GM23338 (cell line): ENCODE measurements around the gene ZNF787. TPM values are rescaled to one million over a fixed set of nuclear protein-coding genes. Genes with fewer than 3 reads are reported as not detected.

Experiments
- ATAC-seq: fragments of 200-7000 bp; cut with Tn5 transposase; 3 replicates; pipeline ENCODE4 v1.9.1; 2020
- DNase-seq: peaks from one replicate; pipeline ENCODE4 v3.0.0-alpha.2; 2015; ENCODE audit warnings: low spot score
- H2AFZ ChIP-seq: fragments of 200-600 bp; sonication (generic); 2 replicates; pipeline ENCODE4 v1.8.0; 2016; ENCODE audit warnings: antibody characterized with exemption, mild to moderate bottlenecking, moderate library complexity
- H3F3A ChIP-seq: fragments of 200-600 bp; sonication (generic); replicated peaks from 2 replicates; pipeline ENCODE4 v1.8.0; 2017; ENCODE audit warnings: antibody characterized with exemption, mixed run types, low read depth
- H3K27ac ChIP-seq: fragments of 200-600 bp; sonication (generic); 2 replicates; pipeline ENCODE4 v1.6.1; 2016; ENCODE audit warnings: low read depth
- H3K27me3 ChIP-seq: fragments of 200-600 bp; sonication (generic); 2 replicates; pipeline ENCODE4 v1.8.0; 2016; ENCODE audit warnings: mild to moderate bottlenecking, mixed run types, moderate library complexity; ENCODE audit not compliant: insufficient read depth
- H3K36me3 ChIP-seq: fragments of 200-600 bp; sonication (generic); 2 replicates; pipeline ENCODE4 v1.8.0; 2016; ENCODE audit warnings: mild to moderate bottlenecking; ENCODE audit not compliant: insufficient read depth
- H3K4me1 ChIP-seq: fragments of 200-600 bp; sonication (generic); 2 replicates; pipeline ENCODE4 v1.8.0; 2016; ENCODE audit warnings: mild to moderate bottlenecking, moderate library complexity; ENCODE audit not compliant: insufficient read depth
- H3K4me2 ChIP-seq: fragments of 200-600 bp; sonication (generic); 2 replicates; pipeline ENCODE4 v1.7.1; 2017; ENCODE audit warnings: mixed run types
- H3K4me3 ChIP-seq: fragments of 200-600 bp; sonication (generic); 2 replicates; pipeline ENCODE4 v1.6.1; 2016; ENCODE audit warnings: mixed run types
- H3K79me2 ChIP-seq: fragments of 200-600 bp; sonication (generic); replicated peaks from 2 replicates; pipeline ENCODE4 v1.8.0; 2017; ENCODE audit warnings: mild to moderate bottlenecking; ENCODE audit not compliant: insufficient read depth
- H3K9me2 ChIP-seq: fragments of 200-600 bp; sonication (generic); 2 replicates; pipeline ENCODE4 v1.8.0; 2017; ENCODE audit not compliant: insufficient read depth
- H4K20me1 ChIP-seq: fragments of 200-600 bp; sonication (generic); replicated peaks from 2 replicates; pipeline ENCODE4 v1.8.0; 2017; ENCODE audit warnings: mild to moderate bottlenecking; ENCODE audit not compliant: insufficient read depth
- H3K27ac Mint-ChIP-seq: 2 replicates; pipeline ENCODE4 v1.8.0; 2020; ENCODE audit warnings: inconsistent platforms, mild to moderate bottlenecking, moderate library complexity, mixed read lengths
- H3K27me3 Mint-ChIP-seq: 3 replicates; pipeline ENCODE4 v1.8.0; 2022; ENCODE audit warnings: low read depth, mild to moderate bottlenecking, moderate library complexity, mixed read lengths, inconsistent platforms; ENCODE audit not compliant: insufficient read depth, poor library complexity
- H3K36me3 Mint-ChIP-seq: 3 replicates; pipeline ENCODE4 v1.8.0; 2021; ENCODE audit warnings: low read depth, mild to moderate bottlenecking, inconsistent platforms, moderate library complexity, mixed read lengths
- H3K4me1 Mint-ChIP-seq: 3 replicates; pipeline ENCODE4 v1.8.0; 2020; ENCODE audit warnings: mild to moderate bottlenecking, inconsistent platforms, mixed read lengths
- H3K4me3 Mint-ChIP-seq: 3 replicates; pipeline ENCODE4 v1.8.0; 2021; ENCODE audit warnings: moderate library complexity, mild to moderate bottlenecking, inconsistent platforms, mixed read lengths
- H3K9me3 Mint-ChIP-seq: 3 replicates; pipeline ENCODE4 v1.8.0; 2020; ENCODE audit warnings: moderate library complexity, mild to moderate bottlenecking, inconsistent platforms, mixed read lengths
- CREB1 ChIP-seq: fragments of 250-450 bp; sonication (Bioruptor Pico); IDR thresholded peaks from 2 replicates; pipeline ENCODE4 v1.5.0; 2020; ENCODE audit warnings: low read depth, mild to moderate bottlenecking, moderate library complexity
- JUNB ChIP-seq: IDR thresholded peaks from one replicate; pipeline ENCODE4 v1.6.1; 2016; ENCODE audit warnings: antibody characterized with exemption; ENCODE audit not compliant: unreplicated experiment
- POLR2AphosphoS5 ChIP-seq: IDR thresholded peaks from 2 replicates; pipeline ENCODE4 v1.6.1; 2016; ENCODE audit warnings: antibody characterized with exemption, low read depth
- STAT1 ChIP-seq: IDR thresholded peaks from one replicate; pipeline ENCODE4 v1.6.1; 2016; ENCODE audit warnings: antibody characterized with exemption; ENCODE audit not compliant: unreplicated experiment
- ZNF114 ChIP-seq: fragments of 250-450 bp; sonication (Bioruptor Pico); IDR thresholded peaks from 2 replicates; pipeline ENCODE4 v1.5.0; 2020; ENCODE audit warnings: mild to moderate bottlenecking, moderate library complexity
- ZNF331 ChIP-seq: fragments of 250-450 bp; sonication (Bioruptor Pico); IDR thresholded peaks from 2 replicates; pipeline ENCODE4 v1.5.0; 2020; ENCODE audit warnings: low read depth, mild to moderate bottlenecking, moderate library complexity
- polyA plus RNA-seq: library from polyadenylated mRNA; unstranded; fragments of >200 nt; fragmentation: Nextera tagmentation; extraction: Ambion mirVana; gene quantifications from 2 replicates; pipeline ENCODE4 v1.2.1, GENCODE V29; 2016
- total RNA-seq: library from RNA; depleted of rRNA; stranded (reverse); fragments of >200 nt; shearing (Covaris generic); gene quantifications from 2 replicates; pipeline ENCODE4 v1.2.3, GENCODE V29; 2014
- TF ChIP-seq, protein P1 (sequence below): IDR thresholded peaks from one replicate; pipeline ENCODE4 v1.6.1; 2018; ENCODE audit warnings: antibody characterized with exemption; ENCODE audit not compliant: unreplicated experiment
- TF ChIP-seq, protein P2 (sequence below), 2 experiments: fragments of 200-600 bp in 1 of 2; sonication (generic) in 1 of 2; conservative IDR thresholded peaks; 2 replicates each; pipeline versions ENCODE4 v1.5.1 to v1.6.1; 2016 to 2017; ENCODE audit warnings: antibody characterized with exemption in 2 of 2, low read depth in 2 of 2, mild to moderate bottlenecking in 2 of 2, moderate library complexity in 1 of 2
- TF ChIP-seq, protein P3 (sequence below): IDR thresholded peaks from 2 replicates; pipeline ENCODE4 v1.6.1; 2016; ENCODE audit warnings: antibody characterized with exemption

Gene ZNF787
- total and polyA plus RNA-seq, 2 experiments from 2014 or later, result 12.5 to 44.6 TPM

DNA sequence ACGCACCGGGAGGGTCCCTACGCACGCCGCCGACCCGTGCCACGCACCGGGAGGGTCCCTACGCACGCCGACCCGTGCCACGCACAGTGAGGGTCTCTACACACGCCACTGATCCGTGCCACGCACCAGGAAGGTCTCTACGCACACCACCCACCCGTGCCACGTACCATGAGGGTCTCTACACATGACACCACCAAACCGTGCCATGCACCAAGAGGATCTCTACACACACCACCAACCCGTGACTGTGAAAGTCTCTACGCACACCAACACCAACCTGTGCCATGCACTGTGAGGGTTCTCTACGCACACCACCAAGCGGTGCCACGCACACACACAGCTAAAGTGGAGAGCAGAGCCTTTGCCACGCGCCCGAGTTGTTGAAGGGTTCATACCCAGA, 16.7 kb downstream of the ZNF787 start (continued):
- TF ChIP-seq CREB1 (no peak), ZNF114 (CRISPR knock-in tag) (no peak), STAT1 (no peak), ZNF331 (CRISPR knock-in tag) (no peak), JUNB (no peak), POLR2AphosphoS5 (no peak)
- TF ChIP-seq, protein P1, sequence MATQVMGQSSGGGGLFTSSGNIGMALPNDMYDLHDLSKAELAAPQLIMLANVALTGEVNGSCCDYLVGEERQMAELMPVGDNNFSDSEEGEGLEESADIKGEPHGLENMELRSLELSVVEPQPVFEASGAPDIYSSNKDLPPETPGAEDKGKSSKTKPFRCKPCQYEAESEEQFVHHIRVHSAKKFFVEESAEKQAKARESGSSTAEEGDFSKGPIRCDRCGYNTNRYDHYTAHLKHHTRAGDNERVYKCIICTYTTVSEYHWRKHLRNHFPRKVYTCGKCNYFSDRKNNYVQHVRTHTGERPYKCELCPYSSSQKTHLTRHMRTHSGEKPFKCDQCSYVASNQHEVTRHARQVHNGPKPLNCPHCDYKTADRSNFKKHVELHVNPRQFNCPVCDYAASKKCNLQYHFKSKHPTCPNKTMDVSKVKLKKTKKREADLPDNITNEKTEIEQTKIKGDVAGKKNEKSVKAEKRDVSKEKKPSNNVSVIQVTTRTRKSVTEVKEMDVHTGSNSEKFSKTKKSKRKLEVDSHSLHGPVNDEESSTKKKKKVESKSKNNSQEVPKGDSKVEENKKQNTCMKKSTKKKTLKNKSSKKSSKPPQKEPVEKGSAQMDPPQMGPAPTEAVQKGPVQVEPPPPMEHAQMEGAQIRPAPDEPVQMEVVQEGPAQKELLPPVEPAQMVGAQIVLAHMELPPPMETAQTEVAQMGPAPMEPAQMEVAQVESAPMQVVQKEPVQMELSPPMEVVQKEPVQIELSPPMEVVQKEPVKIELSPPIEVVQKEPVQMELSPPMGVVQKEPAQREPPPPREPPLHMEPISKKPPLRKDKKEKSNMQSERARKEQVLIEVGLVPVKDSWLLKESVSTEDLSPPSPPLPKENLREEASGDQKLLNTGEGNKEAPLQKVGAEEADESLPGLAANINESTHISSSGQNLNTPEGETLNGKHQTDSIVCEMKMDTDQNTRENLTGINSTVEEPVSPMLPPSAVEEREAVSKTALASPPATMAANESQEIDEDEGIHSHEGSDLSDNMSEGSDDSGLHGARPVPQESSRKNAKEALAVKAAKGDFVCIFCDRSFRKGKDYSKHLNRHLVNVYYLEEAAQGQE, result no peak
- TF ChIP-seq, protein P2, sequence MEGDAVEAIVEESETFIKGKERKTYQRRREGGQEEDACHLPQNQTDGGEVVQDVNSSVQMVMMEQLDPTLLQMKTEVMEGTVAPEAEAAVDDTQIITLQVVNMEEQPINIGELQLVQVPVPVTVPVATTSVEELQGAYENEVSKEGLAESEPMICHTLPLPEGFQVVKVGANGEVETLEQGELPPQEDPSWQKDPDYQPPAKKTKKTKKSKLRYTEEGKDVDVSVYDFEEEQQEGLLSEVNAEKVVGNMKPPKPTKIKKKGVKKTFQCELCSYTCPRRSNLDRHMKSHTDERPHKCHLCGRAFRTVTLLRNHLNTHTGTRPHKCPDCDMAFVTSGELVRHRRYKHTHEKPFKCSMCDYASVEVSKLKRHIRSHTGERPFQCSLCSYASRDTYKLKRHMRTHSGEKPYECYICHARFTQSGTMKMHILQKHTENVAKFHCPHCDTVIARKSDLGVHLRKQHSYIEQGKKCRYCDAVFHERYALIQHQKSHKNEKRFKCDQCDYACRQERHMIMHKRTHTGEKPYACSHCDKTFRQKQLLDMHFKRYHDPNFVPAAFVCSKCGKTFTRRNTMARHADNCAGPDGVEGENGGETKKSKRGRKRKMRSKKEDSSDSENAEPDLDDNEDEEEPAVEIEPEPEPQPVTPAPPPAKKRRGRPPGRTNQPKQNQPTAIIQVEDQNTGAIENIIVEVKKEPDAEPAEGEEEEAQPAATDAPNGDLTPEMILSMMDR (conservative IDR thresholded peaks at IDR 0.05; ENCODE audit: low read depth in 2 of 2), result no peak

DNA sequence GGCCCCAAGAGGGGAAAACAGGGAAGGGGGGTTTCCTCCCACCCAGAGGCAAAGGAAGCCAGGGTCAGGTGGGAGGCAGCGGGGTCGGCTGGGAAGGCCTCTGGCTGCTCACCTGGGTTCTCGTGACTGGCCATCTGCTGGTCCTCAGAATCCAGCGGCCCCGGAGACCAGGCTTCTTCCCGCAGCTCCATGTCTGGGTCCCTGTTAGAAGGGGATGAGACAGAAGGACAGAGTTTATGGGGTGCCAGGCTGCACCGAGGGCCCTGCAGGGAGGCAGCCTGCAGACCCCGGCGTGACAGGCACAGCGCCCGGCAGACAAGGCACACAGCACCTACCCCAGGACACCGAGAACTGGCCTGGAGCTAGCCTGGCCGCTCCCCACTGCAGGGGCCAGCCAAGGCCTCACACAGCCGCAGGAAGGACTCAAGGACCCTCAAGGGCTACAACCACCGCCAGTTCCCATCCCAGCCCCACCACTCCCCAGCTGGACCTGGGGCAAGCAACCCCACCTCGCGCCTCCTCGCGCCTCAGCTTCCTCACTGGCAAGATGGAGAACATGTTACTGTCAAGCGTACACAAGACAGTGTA, 18.0 kb downstream of the ZNF787 start:
- Histone ChIP-seq H3K4me2 (no peak overlapping the region), H3K79me2 (peaks cover 70% of the 10 kb centered on the region), H3K4me3 (no peak overlapping the region), H3F3A (0 out of 2 replicates have a peak, but pooled peaks cover 3% of the 10 kb centered on the region), H2AFZ (no peak overlapping the region), H3K27ac (no peak overlapping the region), H3K27me3 (no peaks in the 10 kb centered on the region), H3K4me1 (peaks cover 11% of the 10 kb centered on the region), H3K36me3 (peaks cover 4% of the 10 kb centered on the region; the same call in 1 of the 2 replicates), H3K9me2 (no peaks in the 10 kb centered on the region), H4K20me1 (peaks cover 15% of the 10 kb centered on the region)
- Mint-ChIP-seq H3K36me3 (peaks cover 13% of the 10 kb centered on the region), H3K9me3 (no peaks in the 10 kb centered on the region; the same call in 2 of the 3 replicates), H3K4me1 (peaks cover 25% of the 10 kb centered on the region), H3K27me3 (peaks cover 27% of the 10 kb centered on the region), H3K27ac (no peak overlapping the region), H3K4me3 (no peak overlapping the region)
- ATAC-seq (no peak), DNase-seq (no peak)
- TF ChIP-seq POLR2AphosphoS5, result no peak
- TF ChIP-seq, protein P3, sequence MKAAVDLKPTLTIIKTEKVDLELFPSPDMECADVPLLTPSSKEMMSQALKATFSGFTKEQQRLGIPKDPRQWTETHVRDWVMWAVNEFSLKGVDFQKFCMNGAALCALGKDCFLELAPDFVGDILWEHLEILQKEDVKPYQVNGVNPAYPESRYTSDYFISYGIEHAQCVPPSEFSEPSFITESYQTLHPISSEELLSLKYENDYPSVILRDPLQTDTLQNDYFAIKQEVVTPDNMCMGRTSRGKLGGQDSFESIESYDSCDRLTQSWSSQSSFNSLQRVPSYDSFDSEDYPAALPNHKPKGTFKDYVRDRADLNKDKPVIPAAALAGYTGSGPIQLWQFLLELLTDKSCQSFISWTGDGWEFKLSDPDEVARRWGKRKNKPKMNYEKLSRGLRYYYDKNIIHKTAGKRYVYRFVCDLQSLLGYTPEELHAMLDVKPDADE, result no peak
- TF ChIP-seq, protein P1, result no peak
- TF ChIP-seq, protein P2 (conservative IDR thresholded peaks at IDR 0.05; ENCODE audit: low read depth in 2 of 2), result no peak
- no peak for TF ChIP-seq ZNF114 (CRISPR knock-in tag)
- TF ChIP-seq CREB1, result no peak
